HCT116 (cell line): ENCODE data around the gene GATC. TPM values are rescaled to one million over a fixed set of nuclear protein-coding genes. Genes with fewer than 3 reads are reported as not detected.
"Not testable (repeated sequence)": the region's sequence is repeated elsewhere in the genome, so short reads cannot be mapped to it uniquely, and the experiment has no call there.

Experiments
- ATAC-seq: fragments of 200-7000 bp; cut with Tn5 transposase; 2 replicates; pipeline ENCODE4 v1.9.1; 2020; ENCODE audit warnings: mild to moderate bottlenecking, moderate library complexity
- BruUV-seq: library from RNA; stranded (reverse); fragments of 400-500 nt; replicated peaks from 2 replicates; lab custom pipeline; 2021; lab: Mats Ljungman, UMichigan
- CTCF ChIA-PET: fragments of 300-600 bp; sonication (Branson Sonifier 250); formaldehyde crosslinking; loops from one replicate; lab custom pipeline; 2021; ENCODE audit warnings: antibody characterized with exemption; lab: Charles Lee
- POLR2A ChIA-PET: fragments of 300-600, 350-600 bp; sonication (Branson Sonifier 250); formaldehyde crosslinking; loops from one replicate; lab custom pipeline; 2021; ENCODE audit warnings: antibody characterized with exemption; lab: Charles Lee
- RAD21 ChIA-PET, 2 experiments: fragments of 300-600 bp; sonication (Branson Sonifier 250); formaldehyde crosslinking; loops; one replicate each; lab custom pipeline; 2023; ENCODE audit warnings: low total read pairs in 2 of 2; ENCODE audit not compliant: uncharacterized antibody in 2 of 2, unreplicated experiment in 2 of 2, low non-redundant PET in 1 of 2; lab: Charles Lee
- DNase-seq: peaks from one replicate; pipeline ENCODE4 v3.0.0-alpha.2; 2010; ENCODE audit warnings: low read depth, low spot score
- H2AFZ ChIP-seq: fragments of 200-600 bp; shearing (Covaris generic), sonication (generic); 2 replicates; pipeline ENCODE4 v1.6.1; 2017; ENCODE audit warnings: low read depth, mixed run types, mixed read lengths, antibody characterized with exemption, low read length; ENCODE audit not compliant: poor library complexity, severe bottlenecking
- H3K27ac ChIP-seq: 2 replicates; pipeline ENCODE4 v1.5.1; 2012; ENCODE audit warnings: low read depth, low read length
- H3K27me3 ChIP-seq: fragments of 200-600 bp; sonication (generic); 2 replicates; pipeline ENCODE4 v1.6.1; 2016; ENCODE audit warnings: mixed run types, low read length, mixed read lengths; ENCODE audit not compliant: insufficient read depth
- H3K36me3 ChIP-seq, 2 experiments: fragments of 200-500 bp in 1 of 2; fragments of 200-600 bp in 1 of 2; sonication (Bioruptor generic) in 1 of 2; sonication (generic) in 1 of 2; 2 replicates each; pipeline versions ENCODE4 v1.5.1 to v1.6.1; 2014 to 2016; ENCODE audit warnings: low read length in 2 of 2, inconsistent platforms in 1 of 2, mixed read lengths in 1 of 2, mixed run types in 1 of 2; ENCODE audit not compliant: insufficient read depth in 2 of 2, control insufficient read depth in 1 of 2
- H3K4me1 ChIP-seq, 2 experiments: fragments of 200-600 bp in 1 of 2; sonication (generic) in 1 of 2; 2 replicates each; pipeline versions ENCODE4 v1.5.1 to v1.6.1; 2012 to 2017; ENCODE audit warnings: low read length in 2 of 2, inconsistent platforms in 1 of 2, mild to moderate bottlenecking in 1 of 2, mixed read lengths in 1 of 2, mixed run types in 1 of 2, moderate library complexity in 1 of 2; ENCODE audit not compliant: insufficient read depth in 2 of 2, control insufficient read depth in 1 of 2
- H3K4me2 ChIP-seq: fragments of 200-600 bp; sonication (generic); 2 replicates; pipeline ENCODE4 v1.6.1; 2017; ENCODE audit warnings: mixed run types, low read length, mixed read lengths
- H3K4me3 ChIP-seq, 2 experiments: fragments of 200-600 bp in 1 of 2; sonication (generic) in 1 of 2; replicated peaks in 1 of 2; 2 replicates each; pipeline ENCODE4 v1.5.1; 2011 to 2016; ENCODE audit warnings: low read length in 2 of 2, control low read depth in 1 of 2, low read depth in 1 of 2, mild to moderate bottlenecking in 1 of 2, mixed read lengths in 1 of 2, mixed run types in 1 of 2
- H3K79me2 ChIP-seq: fragments of 200-600 bp; sonication (generic); 2 replicates; pipeline ENCODE4 v1.6.1; 2017; ENCODE audit warnings: mild to moderate bottlenecking, mixed run types, low read length, moderate library complexity, mixed read lengths; ENCODE audit not compliant: insufficient read depth
- H3K9ac ChIP-seq: fragments of 200-600 bp; sonication (generic); 2 replicates; pipeline ENCODE4 v1.6.1; 2016; ENCODE audit warnings: low read length, mixed read lengths
- H3K9me2 ChIP-seq: fragments of 200-600 bp; sonication (generic), shearing (Covaris generic); 2 replicates; pipeline ENCODE4 v1.6.1; 2017; ENCODE audit warnings: mixed run types, mild to moderate bottlenecking, moderate library complexity; ENCODE audit not compliant: insufficient read depth
- H3K9me3 ChIP-seq, 2 experiments: fragments of 200-500 bp in 1 of 2; fragments of 200-600 bp in 1 of 2; sonication (Bioruptor generic) in 1 of 2; sonication (generic) in 1 of 2; 2 replicates each; pipeline ENCODE4 v1.6.1; 2014 to 2017; ENCODE audit warnings: low read length in 2 of 2, mixed read lengths in 2 of 2, inconsistent platforms in 1 of 2, low read depth in 1 of 2, mild to moderate bottlenecking in 1 of 2, mixed run types in 1 of 2, moderate library complexity in 1 of 2; ENCODE audit not compliant: control insufficient read depth in 1 of 2, insufficient read depth in 1 of 2
- H4K20me1 ChIP-seq: fragments of 200-600 bp; sonication (generic), shearing (Covaris generic); 2 replicates; pipeline ENCODE4 v1.6.1; 2017; ENCODE audit warnings: mixed run types, mild to moderate bottlenecking, moderate library complexity; ENCODE audit not compliant: insufficient read depth
- POLR2A ChIP-seq: IDR thresholded peaks from 2 replicates; pipeline ENCODE4 v1.7.0; 2011; ENCODE audit warnings: borderline replicate concordance; ENCODE audit not compliant: insufficient read depth, insufficient read length; ENCODE audit errors: extremely low read depth
- SIN3A ChIP-seq: IDR thresholded peaks from 2 replicates; pipeline ENCODE4 v1.6.1; 2012; ENCODE audit warnings: low read depth
- SP1 ChIP-seq: IDR thresholded peaks from 2 replicates; pipeline ENCODE4 v1.6.1; 2012; ENCODE audit warnings: low read depth
- TCF7L2 ChIP-seq: IDR thresholded peaks from 2 replicates; pipeline ENCODE4 v1.7.0; 2011; ENCODE audit warnings: borderline replicate concordance, inconsistent platforms; ENCODE audit not compliant: insufficient read depth, insufficient read length; ENCODE audit errors: extremely low read depth
- intact Hi-C: fragments of 100-400 bp; cut with micrococcal nuclease; formaldehyde crosslinking; loops from 2 replicates; pipeline ENCODE4 v1.10.0; 2022
- total RNA-seq: library from RNA; stranded (reverse); gene quantifications from one replicate; pipeline ENCODE4 v1.2.1, GENCODE V29; 2021; ENCODE audit not compliant: unreplicated experiment
- TF ChIP-seq, protein P1 (sequence below), 3 experiments: fragments of 200-600 bp in 1 of 3; sonication (generic) in 1 of 3; IDR thresholded peaks in 2 of 3; conservative IDR thresholded peaks in 1 of 3; 2 replicates each; pipeline ENCODE4 v1.5.1; 2012 to 2017; ENCODE audit warnings: low read depth in 2 of 3, low read length in 2 of 3, antibody characterized with exemption in 1 of 3, borderline replicate concordance in 1 of 3, control low read depth in 1 of 3, mild to moderate bottlenecking in 1 of 3, mixed read lengths in 1 of 3, mixed run types in 1 of 3, moderate library complexity in 1 of 3; ENCODE audit not compliant: insufficient read depth in 1 of 3

GATC gene
- total RNA-seq, 1 experiment from 2014 or later, result 48.7 TPM

GRCh38 chr12:120444676-120445075 is 1.6 kb upstream of the GATC start (continued):
- no peak for TF ChIP-seq TCF7L2
- no peak for TF ChIP-seq POLR2A
- no peak for TF ChIP-seq SP1
- TF ChIP-seq, protein P1, sequence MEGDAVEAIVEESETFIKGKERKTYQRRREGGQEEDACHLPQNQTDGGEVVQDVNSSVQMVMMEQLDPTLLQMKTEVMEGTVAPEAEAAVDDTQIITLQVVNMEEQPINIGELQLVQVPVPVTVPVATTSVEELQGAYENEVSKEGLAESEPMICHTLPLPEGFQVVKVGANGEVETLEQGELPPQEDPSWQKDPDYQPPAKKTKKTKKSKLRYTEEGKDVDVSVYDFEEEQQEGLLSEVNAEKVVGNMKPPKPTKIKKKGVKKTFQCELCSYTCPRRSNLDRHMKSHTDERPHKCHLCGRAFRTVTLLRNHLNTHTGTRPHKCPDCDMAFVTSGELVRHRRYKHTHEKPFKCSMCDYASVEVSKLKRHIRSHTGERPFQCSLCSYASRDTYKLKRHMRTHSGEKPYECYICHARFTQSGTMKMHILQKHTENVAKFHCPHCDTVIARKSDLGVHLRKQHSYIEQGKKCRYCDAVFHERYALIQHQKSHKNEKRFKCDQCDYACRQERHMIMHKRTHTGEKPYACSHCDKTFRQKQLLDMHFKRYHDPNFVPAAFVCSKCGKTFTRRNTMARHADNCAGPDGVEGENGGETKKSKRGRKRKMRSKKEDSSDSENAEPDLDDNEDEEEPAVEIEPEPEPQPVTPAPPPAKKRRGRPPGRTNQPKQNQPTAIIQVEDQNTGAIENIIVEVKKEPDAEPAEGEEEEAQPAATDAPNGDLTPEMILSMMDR (IDR thresholded peaks at IDR 0.05 in 2 of 3, conservative IDR thresholded peaks at IDR 0.05 in 1 of 3; ENCODE audit: borderline replicate concordance in 1 of 3, insufficient read depth in 1 of 3, low read depth in 2 of 3, low read length in 2 of 3), result no peak
- TF ChIP-seq SIN3A, result no peak
- TF ChIP-seq, all 23 proteins: peak for 0

GRCh38 chr12:120446844-120447178 is 567 bp downstream of the GATC start:
- not testable (repeated sequence) for ATAC-seq, H2AFZ ChIP-seq
- POLR2A ChIA-PET, result interaction anchor here (1.3 kb wide), 1 partner anchor 9 kb away, joined by 3 read pairs; the partner anchor contains the start of gene COX6A1

More at GRCh38 chr12:120446844-120447178, 567 bp downstream of the GATC start:
- DNase-seq, H4K20me1 ChIP-seq, intact Hi-C loops, RAD21 ChIA-PET, H3K9me3 ChIP-seq, H3K9me2 ChIP-seq, H3K27me3 ChIP-seq: not testable (repeated sequence)
- TSS peak; percentile 80 for BruUV-seq
- H3K4me2 ChIP-seq, result peak overlapping the region; percentile 75
- peaks cover 84% of the 10 kb centered on the region for H3K79me2 ChIP-seq
- H3K36me3 ChIP-seq, result peaks cover 19 to 30% of the 10 kb centered on the region in 2 experiments; a peak in 3 of 4 replicates
- peak overlapping the region; percentile 95 to 99 for H3K4me3 ChIP-seq
- H3K4me1 ChIP-seq, result peaks cover 14 to 16% of the 10 kb centered on the region in 2 experiments
- CTCF ChIA-PET, result interaction anchor here (1.1 kb wide), 1 partner anchor 19 kb away, joined by 3 read pairs; no protein-coding TSS in a partner anchor
- peak overlapping the region; percentile 97 for H3K9ac ChIP-seq
- H3K27ac ChIP-seq, result peak overlapping the region; percentile 90
